Femur (tissue), 1 donor: ENCODE results near the gene NKG7.

ENCODE experiments used
- DNase-seq: peaks from one replicate; pipeline ENCODE4 v3.0.0-alpha.2; 2017

The NKG7 gene

GRCh38 chr19:51357952-51358351 is 14.5 kb downstream of the NKG7 start:
- no peak for DNase-seq

GRCh38 chr19:51356159-51356801 is 16.2 kb downstream of the NKG7 start:
- DNase-seq, result no peak

- no peak for DNase-seq
Measured at GRCh38 chr19:51354742-51355148, 17.7 kb downstream of the NKG7 start.

- DNase-seq, result no peak
Measured at GRCh38 chr19:51354103-51354741, 18.2 kb downstream of the NKG7 start.

GRCh38 chr19:51352783-51353360 is 19.6 kb downstream of the NKG7 start:
- DNase-seq, result no peak

- DNase-seq, result no peak
Measured at GRCh38 chr19:51351266-51351990, 21.0 kb downstream of the NKG7 start.

GRCh38 chr19:51347209-51347928 is 25.1 kb downstream of the NKG7 start:
- no peak for DNase-seq

- no peak for DNase-seq
Measured at GRCh38 chr19:51346742-51347141, 25.7 kb downstream of the NKG7 start.

GRCh38 chr19:51345076-51345620 is 27.3 kb downstream of the NKG7 start:
- DNase-seq, result no peak

- DNase-seq, result no peak
Measured at GRCh38 chr19:51342631-51343569, 29.6 kb downstream of the NKG7 start.

GRCh38 chr19:51341976-51342580 is 30.4 kb downstream of the NKG7 start, which contains the start of gene VSIG10L:
Gene VSIG10L, minus strand, starts transcription at chr19:51342139. Its CDS starts 15 bp downstream, at chr19:51342124.
- DNase-seq, result no peak

- peak; percentile 23 for DNase-seq
Measured at GRCh38 chr19:51341066-51341465, 31.4 kb downstream of the NKG7 start.

- DNase-seq, result peak; percentile 97
Measured at GRCh38 chr19:51339687-51340656, 32.5 kb downstream of the NKG7 start.

GRCh38 chr19:51339313-51339686 is 33.2 kb downstream of the NKG7 start:
- DNase-seq, result no peak

- DNase-seq, result peak; percentile 84
Measured at GRCh38 chr19:51338563-51339312, 33.7 kb downstream of the NKG7 start.

GRCh38 chr19:51337861-51338562 is 34.4 kb downstream of the NKG7 start:
- no peak for DNase-seq

GRCh38 chr19:51337141-51337860 is 35.2 kb downstream of the NKG7 start:
- no peak for DNase-seq
